GM19240 (cell line): Measurements from ENCODE around the gene DMAC2.
"Not testable (repeated sequence)": the region's sequence is repeated elsewhere in the genome, so short reads cannot be mapped to it uniquely, and the experiment has no call there.

Experiments
- DNase-seq: peaks from one replicate; pipeline ENCODE4 v3.0.0; 2011; ENCODE audit warnings: low spot score; ENCODE audit not compliant: insufficient read length

Gene DMAC2

DNA sequence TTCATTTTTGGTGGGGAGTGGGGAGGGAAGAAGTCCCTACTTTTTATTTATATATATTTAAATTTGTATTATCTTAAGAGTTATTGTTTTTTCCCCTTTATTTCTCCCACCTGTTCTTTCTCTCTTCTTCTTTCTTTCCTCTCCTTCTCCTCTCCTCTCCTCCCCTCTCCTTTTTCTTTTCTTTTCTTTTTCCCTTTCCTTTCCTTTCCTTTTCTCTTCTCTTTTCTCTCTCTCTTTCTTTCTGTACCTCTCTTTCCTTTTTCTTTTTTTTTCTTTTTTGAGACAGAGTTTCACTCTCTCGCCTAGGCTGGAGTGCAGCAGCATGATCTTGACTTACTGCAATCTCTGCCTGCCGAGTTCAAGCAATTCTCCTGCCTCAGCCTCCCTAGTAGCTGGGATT lies 40.2 kb downstream of the DMAC2 start:
- DNase-seq = no peak

DNA sequence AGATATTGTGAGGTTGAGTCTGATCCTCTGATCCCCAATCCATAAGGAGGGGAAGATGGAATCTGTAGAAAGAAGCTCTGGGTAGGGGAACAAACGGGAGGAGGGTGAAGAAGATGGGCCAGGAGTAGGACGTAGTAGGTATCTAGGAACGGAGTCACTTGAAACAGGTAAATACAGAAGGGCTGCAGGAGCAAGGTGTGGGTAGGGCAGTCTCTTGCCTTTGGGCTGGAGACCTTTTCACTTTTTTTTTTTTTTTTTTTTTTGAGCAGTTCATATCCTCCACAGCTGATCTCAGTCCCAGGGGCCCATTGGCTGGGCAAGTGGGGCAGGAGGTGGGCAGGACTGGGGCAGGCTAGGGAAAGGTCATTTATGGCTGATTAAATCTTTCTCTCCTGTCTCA lies 40.6 kb downstream of the DMAC2 start:
- DNase-seq = no peak

DNA sequence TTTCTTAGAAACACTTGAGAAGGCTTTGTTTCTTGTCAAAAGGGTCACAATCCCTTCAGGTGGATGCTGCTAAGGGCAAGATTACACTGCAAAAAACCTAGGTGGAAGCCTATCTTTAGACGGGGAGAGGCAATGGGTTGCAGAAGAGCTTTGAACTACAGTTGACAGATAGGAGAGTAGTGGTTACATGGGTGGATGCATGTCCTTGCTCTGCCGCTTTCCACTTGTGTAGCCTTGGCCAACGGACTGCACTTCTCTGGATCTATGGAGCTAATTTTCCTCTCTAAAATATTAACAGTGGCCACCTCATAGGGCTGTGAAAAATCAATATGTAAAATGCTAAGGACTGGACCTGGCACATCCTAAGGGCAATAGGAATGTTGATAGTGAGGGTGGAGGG lies 41.1 kb downstream of the DMAC2 start:
- DNase-seq = no peak

DNA sequence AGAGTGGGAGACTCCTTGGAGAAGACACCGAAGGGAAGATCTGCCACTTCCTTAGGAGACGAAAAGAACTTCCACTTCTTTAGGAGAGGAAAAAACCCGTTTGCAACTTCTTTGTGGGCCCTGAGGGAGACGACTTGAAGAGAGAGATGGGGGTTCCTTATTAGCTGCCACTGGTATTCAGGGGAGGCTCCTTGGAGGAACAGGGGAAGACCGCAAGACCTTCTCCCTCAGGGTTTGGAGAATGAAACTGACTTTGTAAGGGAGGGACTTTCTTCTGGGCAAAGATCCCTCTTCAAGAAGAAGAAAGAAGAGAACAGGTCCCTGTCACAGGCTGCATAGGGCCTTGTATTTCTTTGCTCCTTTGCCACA lies 41.7 kb downstream of the DMAC2 start:
- no peak for DNase-seq

DNA sequence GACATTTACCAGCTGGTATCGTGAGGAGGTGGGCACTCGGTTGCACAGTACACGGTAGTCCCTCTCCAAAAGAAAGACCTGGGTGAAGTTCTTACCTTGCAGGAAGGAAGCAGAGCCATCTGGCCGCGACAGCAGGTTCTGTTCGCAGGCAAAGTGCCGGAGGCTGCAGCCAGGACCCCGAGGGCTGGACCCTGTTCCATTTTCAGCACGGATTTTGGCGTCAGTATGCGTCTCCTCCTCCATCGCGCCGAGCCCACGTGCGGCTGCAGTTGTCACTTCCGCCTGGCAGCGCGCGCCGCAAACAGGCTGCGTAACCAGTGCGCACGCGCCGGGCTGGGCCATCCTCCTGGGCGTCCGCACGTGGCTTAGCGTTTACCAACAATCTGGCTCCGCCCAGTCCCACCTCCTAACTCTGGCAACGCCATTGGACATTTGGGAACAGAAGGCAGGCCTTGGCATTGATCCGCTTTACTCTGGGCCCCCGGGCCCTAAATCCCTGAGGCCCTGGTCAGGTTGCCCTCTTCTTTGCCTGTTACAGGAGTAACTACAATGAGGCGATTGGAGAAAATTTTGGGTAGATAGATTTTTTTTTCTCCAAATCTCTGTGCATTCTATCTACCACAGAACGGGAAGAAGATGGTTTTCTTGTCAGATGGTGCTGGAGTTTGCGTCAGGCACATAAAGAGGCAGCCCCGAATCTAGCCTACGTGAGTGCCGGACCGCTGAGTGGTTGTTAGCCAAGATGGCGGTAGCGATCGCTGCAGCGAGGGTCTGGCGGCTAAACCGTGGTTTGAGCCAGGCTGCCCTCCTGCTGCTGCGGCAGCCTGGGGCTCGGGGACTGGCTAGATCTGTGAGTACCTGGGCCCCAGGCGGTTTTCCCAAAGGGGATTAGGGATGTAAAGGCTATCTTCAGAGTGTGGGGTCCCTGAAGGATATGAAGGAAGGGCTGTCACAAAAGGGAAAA lies 42.3 kb downstream of the DMAC2 start, which contains the start of the genes BCKDHA and EXOSC5:
TSS of gene BCKDHA (plus strand) at position 733 of the 964 bp plus-strand sequence. CDS start at position 743, 10 bp downstream.
TSS of gene EXOSC5 (minus strand) at position 274 of the 964 bp plus-strand sequence. CDS start at position 243, 31 bp downstream.
- peak; percentile 97 for DNase-seq

DNA sequence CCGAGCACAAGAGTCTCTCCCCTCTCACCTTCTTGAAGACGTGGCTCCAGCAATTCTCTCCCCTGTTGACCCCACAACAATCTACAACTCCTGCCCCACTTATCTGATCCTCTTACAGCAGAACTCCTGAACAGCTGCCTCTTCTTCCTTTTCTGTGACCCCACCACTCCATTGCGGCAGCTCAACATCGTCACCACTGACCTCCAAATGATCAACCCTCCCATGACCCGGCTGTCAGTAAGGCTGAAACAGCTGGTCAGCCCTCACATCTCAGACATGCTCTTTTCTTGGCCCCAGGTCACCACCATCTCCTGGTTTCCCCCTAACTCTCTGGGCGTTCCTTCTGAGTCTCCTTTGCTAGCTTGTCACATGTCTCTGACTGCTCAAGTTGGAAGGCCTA lies 44.4 kb downstream of the DMAC2 start:
- DNase-seq = no peak

DNA sequence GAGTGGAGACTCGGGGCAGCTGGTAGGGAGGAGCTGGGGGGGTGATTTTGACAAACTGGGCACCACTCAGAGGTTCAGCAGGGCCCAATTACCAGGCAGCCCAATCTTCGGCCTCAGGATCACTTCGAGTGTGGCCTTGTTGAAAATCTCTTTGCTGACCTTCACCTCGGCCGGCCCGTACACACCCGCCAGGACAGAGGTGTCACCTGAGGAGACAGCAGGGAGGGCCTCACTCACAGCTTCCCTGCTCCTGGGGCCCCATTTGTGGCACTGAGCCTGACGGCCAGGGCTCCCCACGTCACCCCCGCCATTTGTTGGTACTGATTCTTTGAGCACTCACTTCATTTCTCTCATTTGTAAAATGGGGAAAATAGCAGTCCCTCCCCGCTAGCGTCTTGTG lies 46.9 kb downstream of the DMAC2 start:
- DNase-seq = no peak

DNA sequence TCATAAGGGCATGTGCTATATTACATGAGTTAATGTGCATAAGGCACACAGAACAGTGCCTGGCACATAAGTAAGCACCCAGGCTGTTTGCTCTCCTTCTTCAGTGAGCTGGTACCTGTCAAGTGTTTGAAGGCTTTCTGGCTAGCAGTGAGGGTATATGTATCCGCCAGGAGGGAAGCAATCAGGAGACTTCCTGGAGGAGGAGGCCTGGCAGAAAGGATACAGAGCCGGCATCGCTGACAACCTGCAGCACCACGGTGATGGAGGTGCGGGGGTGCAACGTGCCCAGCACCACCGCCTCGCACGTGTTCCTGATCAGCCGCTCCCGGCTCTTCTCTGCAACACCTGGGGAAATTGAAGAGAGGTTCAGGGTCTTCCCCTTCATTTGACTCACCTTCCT lies 48.1 kb downstream of the DMAC2 start:
- DNase-seq = no peak

DNA sequence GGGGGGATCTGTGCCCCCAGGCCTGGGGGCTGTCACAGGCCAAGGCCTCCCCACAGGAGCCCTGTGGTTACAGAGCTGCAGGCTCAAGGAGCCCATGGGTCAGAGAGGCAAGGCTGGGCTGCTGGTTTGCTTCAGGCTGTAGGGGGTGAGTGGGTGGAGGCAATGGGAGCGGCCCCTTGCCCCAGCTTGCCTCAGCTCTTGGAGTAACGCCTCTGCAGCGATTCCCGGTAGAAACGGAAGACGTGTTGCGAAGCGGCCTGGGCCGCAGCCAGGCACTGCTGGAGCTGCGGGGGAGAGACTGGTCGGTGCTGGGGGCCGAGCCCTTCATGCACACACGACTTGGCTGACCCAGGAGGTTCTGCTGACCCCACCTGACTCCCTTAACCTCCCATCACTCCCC lies 53.3 kb downstream of the DMAC2 start:
- DNase-seq = no peak

DNA sequence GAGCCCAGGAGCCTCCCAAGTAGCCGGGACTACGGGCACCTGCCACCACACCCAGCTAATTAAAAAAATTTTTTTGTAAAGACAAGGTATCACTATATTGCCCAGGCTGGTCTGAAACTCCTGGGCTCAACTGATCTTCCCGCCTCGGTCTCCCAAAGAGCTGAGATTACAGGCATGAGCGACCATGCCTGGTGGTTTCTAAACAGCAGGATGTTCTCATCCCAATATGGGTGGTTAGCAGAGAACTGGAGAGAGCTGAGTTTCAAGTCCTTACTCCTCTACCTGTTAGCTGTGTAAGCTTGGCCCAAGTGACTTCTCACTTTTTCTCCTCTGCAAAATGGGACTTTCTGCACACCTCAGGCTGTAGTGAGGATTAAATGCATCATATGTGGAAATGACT lies 55.4 kb downstream of the DMAC2 start:
- no peak for DNase-seq

DNA sequence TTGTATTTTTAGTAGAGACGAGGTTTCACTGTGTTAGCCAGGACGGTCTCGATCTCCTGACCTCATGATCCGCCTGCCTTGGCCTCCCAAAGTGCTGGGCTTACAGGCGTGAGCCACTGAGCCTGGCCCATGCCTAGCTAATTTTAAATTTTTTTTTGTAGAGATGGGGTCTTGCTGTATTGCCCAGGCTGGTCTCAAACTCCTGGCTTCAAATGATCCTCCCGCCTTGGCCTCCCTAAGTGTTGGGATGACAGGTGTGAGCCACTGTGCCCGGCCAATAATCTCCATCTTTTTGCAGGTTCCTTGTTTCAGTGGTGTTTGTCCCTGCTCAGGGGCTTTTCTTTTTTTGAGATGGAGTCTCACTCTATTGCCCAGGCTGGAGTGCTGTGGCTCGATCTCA lies 58.2 kb downstream of the DMAC2 start:
- DNase-seq = not testable (repeated sequence)
